Activated CD4-positive, alpha-beta T cell treated with anti-CD3 and anti-CD28 coated beads, Interleukin-2, amount 10 ng/mL, durations not matched to agents 7 days and 5 days (primary cell): ENCODE data around the gene AHCYL2. TPM values are rescaled to one million over a fixed set of nuclear protein-coding genes. Genes with fewer than 3 reads are reported as not detected.

Experiments used
- CTCF ChIA-PET: fragments of 350-600 bp; sonication (Branson Sonifier 250); formaldehyde crosslinking; loops from one replicate; lab custom pipeline; 2021; ENCODE audit warnings: antibody characterized with exemption; lab: Charles Lee
- POLR2A ChIA-PET: fragments of 350-600 bp; sonication (Branson Sonifier 250); formaldehyde crosslinking; loops from one replicate; lab custom pipeline; 2021; ENCODE audit warnings: antibody characterized with exemption; lab: Charles Lee
- DNase-seq: peaks from one replicate; pipeline ENCODE4 v3.0.0-alpha.2; 2020
- H3K27ac Mint-ChIP-seq: one replicate; pipeline ENCODE4 v1.8.0; 2021; ENCODE audit warnings: mild to moderate bottlenecking, moderate library complexity, mixed read lengths
- H3K27me3 Mint-ChIP-seq: one replicate; pipeline ENCODE4 v1.8.0; 2021; ENCODE audit warnings: mixed read lengths
- H3K36me3 Mint-ChIP-seq: one replicate; pipeline ENCODE4 v1.8.0; 2021; ENCODE audit warnings: low read depth, mixed read lengths
- H3K4me1 Mint-ChIP-seq: one replicate; pipeline ENCODE4 v1.8.0; 2021; ENCODE audit warnings: mixed read lengths
- H3K4me3 Mint-ChIP-seq: one replicate; pipeline ENCODE4 v1.8.0; 2021; ENCODE audit warnings: mild to moderate bottlenecking, moderate library complexity, mixed read lengths
- H3K9me3 Mint-ChIP-seq: one replicate; pipeline ENCODE4 v1.8.0; 2021; ENCODE audit warnings: mixed read lengths
- total RNA-seq, 2 experiments: library from RNA; stranded (reverse); gene quantifications; one replicate each; pipeline ENCODE4 v1.2.3, GENCODE V29; 2021

Gene AHCYL2
- total RNA-seq, 2 experiments from 2014 or later, result 9.7 to 11.4 TPM

GRCh38 chr7:129373651-129374428, 149.0 kb downstream of the AHCYL2 start:
- no peaks in the 10 kb centered on the region for H3K36me3 Mint-ChIP-seq
- H3K4me1 Mint-ChIP-seq, result peaks cover 37% of the 10 kb centered on the region
- no peaks in the 10 kb centered on the region for H3K9me3 Mint-ChIP-seq
- no peak overlapping the region for H3K27ac Mint-ChIP-seq
- H3K4me3 Mint-ChIP-seq, result no peak overlapping the region
- no peak for DNase-seq
- ChIA-PET POLR2A (no interaction called here), CTCF (interaction anchor here (0.6 to 5.5 kb wide), 5 partner anchors 14 to 1312 kb away, joined by 3 to 48 read pairs (median 3); no protein-coding TSS in a partner anchor)
- H3K27me3 Mint-ChIP-seq, result no peaks in the 10 kb centered on the region

- no peak overlapping the region for H3K4me3 Mint-ChIP-seq
- no peak for DNase-seq
- H3K27me3 Mint-ChIP-seq, result no peaks in the 10 kb centered on the region
- POLR2A ChIA-PET, result interaction anchor here (0.6 kb wide), 3 partner anchors 96 to 829 kb away, joined by 3 read pairs; no protein-coding TSS in a partner anchor
- H3K36me3 Mint-ChIP-seq, result no peaks in the 10 kb centered on the region
- CTCF ChIA-PET, result interaction anchor here (0.6 to 7.0 kb wide), 8 partner anchors 6 to 157 kb away, joined by 3 to 78 read pairs (median 4); partner anchors contain the start of gene STRIP2
- H3K9me3 Mint-ChIP-seq, result no peaks in the 10 kb centered on the region
- no peak overlapping the region for H3K27ac Mint-ChIP-seq
- H3K4me1 Mint-ChIP-seq, result peaks cover 31% of the 10 kb centered on the region
Observed at GRCh38 chr7:129375141-129375938, 150.5 kb downstream of the AHCYL2 start.

GRCh38 chr7:129376076-129376777, 151.4 kb downstream of the AHCYL2 start:
- Mint-ChIP-seq H3K4me3 (no peak overlapping the region), H3K36me3 (no peaks in the 10 kb centered on the region), H3K27me3 (no peaks in the 10 kb centered on the region), H3K4me1 (peaks cover 28% of the 10 kb centered on the region), H3K9me3 (no peaks in the 10 kb centered on the region), H3K27ac (no peak overlapping the region)
- ChIA-PET CTCF (interaction anchor here (0.6 to 7.0 kb wide), 13 partner anchors 7 to 545 kb away, joined by 3 to 78 read pairs (median 4); partner anchors contain the start of gene STRIP2), POLR2A (interaction anchor here (1.5 kb wide), 1 partner anchor 9 kb away, joined by 4 read pairs; no protein-coding TSS in a partner anchor)
- DNase-seq, result peak; percentile 68

GRCh38 chr7:129376778-129377700, 152.2 kb downstream of the AHCYL2 start:
- peak; percentile 23 for DNase-seq
- H3K27me3 Mint-ChIP-seq, result no peaks in the 10 kb centered on the region
- no peaks in the 10 kb centered on the region for H3K9me3 Mint-ChIP-seq
- POLR2A ChIA-PET, result interaction anchor here (0.6 to 1.5 kb wide), 2 partner anchors 9 to 21 kb away, joined by 3 to 4 read pairs; no protein-coding TSS in a partner anchor
- no peak overlapping the region for H3K4me3 Mint-ChIP-seq
- no peaks in the 10 kb centered on the region for H3K36me3 Mint-ChIP-seq
- peak overlapping the region; percentile 31 for H3K27ac Mint-ChIP-seq
- H3K4me1 Mint-ChIP-seq, result peaks cover 32% of the 10 kb centered on the region
- CTCF ChIA-PET, result interaction anchor here (0.8 to 7.0 kb wide), 13 partner anchors 8 to 158 kb away, joined by 3 to 78 read pairs (median 4); partner anchors contain the start of gene STRIP2

- H3K36me3 Mint-ChIP-seq, result no peaks in the 10 kb centered on the region
- H3K4me3 Mint-ChIP-seq, result no peak overlapping the region
- POLR2A ChIA-PET, result no interaction called here
- H3K27me3 Mint-ChIP-seq, result no peaks in the 10 kb centered on the region
- DNase-seq, result no peak
- no peaks in the 10 kb centered on the region for H3K9me3 Mint-ChIP-seq
- CTCF ChIA-PET, result interaction anchor here (1.1 to 7.0 kb wide), 2 partner anchors 13 to 20 kb away, joined by 4 to 78 read pairs; no protein-coding TSS in a partner anchor
- peaks cover 25% of the 10 kb centered on the region for H3K4me1 Mint-ChIP-seq
- no peak overlapping the region for H3K27ac Mint-ChIP-seq
Observed at GRCh38 chr7:129381710-129382484, 157.1 kb downstream of the AHCYL2 start.

GRCh38 chr7:129383542-129384132, 158.8 kb downstream of the AHCYL2 start:
- CTCF ChIA-PET, result no interaction called here
- no peak overlapping the region for H3K27ac Mint-ChIP-seq
- POLR2A ChIA-PET, result no interaction called here
- H3K9me3 Mint-ChIP-seq, result no peaks in the 10 kb centered on the region
- peaks cover 17% of the 10 kb centered on the region for H3K4me1 Mint-ChIP-seq
- H3K4me3 Mint-ChIP-seq, result no peak overlapping the region
- H3K27me3 Mint-ChIP-seq, result no peaks in the 10 kb centered on the region
- H3K36me3 Mint-ChIP-seq, result no peaks in the 10 kb centered on the region
- DNase-seq, result no peak

- H3K27ac Mint-ChIP-seq, result no peak overlapping the region
- no peak overlapping the region for H3K4me3 Mint-ChIP-seq
- no peak for DNase-seq
Observed at GRCh38 chr7:129385116-129385515, 160.3 kb downstream of the AHCYL2 start.

GRCh38 chr7:129385598-129385997, 160.8 kb downstream of the AHCYL2 start:
- ChIA-PET POLR2A (no interaction called here), CTCF (interaction anchor here (1.5 to 6.0 kb wide), 2 partner anchors 9 to 18 kb away, joined by 5 to 48 read pairs; no protein-coding TSS in a partner anchor)
- Mint-ChIP-seq H3K4me1 (peaks cover 17% of the 10 kb centered on the region), H3K27ac (no peak overlapping the region), H3K9me3 (no peaks in the 10 kb centered on the region), H3K36me3 (no peaks in the 10 kb centered on the region), H3K27me3 (no peaks in the 10 kb centered on the region), H3K4me3 (no peak overlapping the region)
- no peak for DNase-seq

More at GRCh38 chr7:129385116-129385515, 160.3 kb downstream of the AHCYL2 start:
- no peaks in the 10 kb centered on the region for H3K36me3 Mint-ChIP-seq
- ChIA-PET CTCF (interaction anchor here (0.5 to 6.0 kb wide), 3 partner anchors 8 to 198 kb away, joined by 3 to 48 read pairs (median 5); no protein-coding TSS in a partner anchor), POLR2A (no interaction called here)
- H3K9me3 Mint-ChIP-seq, result no peaks in the 10 kb centered on the region
- peaks cover 17% of the 10 kb centered on the region for H3K4me1 Mint-ChIP-seq
- no peaks in the 10 kb centered on the region for H3K27me3 Mint-ChIP-seq

GRCh38 chr7:129386506-129386905, 161.7 kb downstream of the AHCYL2 start:
- ChIA-PET CTCF (interaction anchor here (0.7 to 6.0 kb wide), 3 partner anchors 10 to 85 kb away, joined by 3 to 48 read pairs (median 4); no protein-coding TSS in a partner anchor), POLR2A (no interaction called here)

GRCh38 chr7:129387537-129387936, 162.7 kb downstream of the AHCYL2 start:
- Mint-ChIP-seq H3K27ac (no peak overlapping the region), H3K36me3 (no peaks in the 10 kb centered on the region), H3K4me3 (no peak overlapping the region), H3K4me1 (peaks cover 8% of the 10 kb centered on the region), H3K27me3 (no peaks in the 10 kb centered on the region), H3K9me3 (no peaks in the 10 kb centered on the region)
- POLR2A ChIA-PET, result no interaction called here
- no peak for DNase-seq
- CTCF ChIA-PET, result interaction anchor here (0.6 to 6.0 kb wide), 5 partner anchors 11 to 38 kb away, joined by 3 to 48 read pairs (median 3); no protein-coding TSS in a partner anchor

More at GRCh38 chr7:129386506-129386905, 161.7 kb downstream of the AHCYL2 start:
- Mint-ChIP-seq H3K4me1 (peaks cover 15% of the 10 kb centered on the region), H3K27ac (no peak overlapping the region), H3K9me3 (no peaks in the 10 kb centered on the region), H3K36me3 (no peaks in the 10 kb centered on the region), H3K27me3 (no peaks in the 10 kb centered on the region), H3K4me3 (no peak overlapping the region)
- DNase-seq, result no peak
